ENCODE measurements around the gene MGAT4D.
"Not testable (repeated sequence)": the region's sequence is repeated elsewhere in the genome, so short reads cannot be mapped to it uniquely, and the experiment has no call there.

The MGAT4D gene

DNA sequence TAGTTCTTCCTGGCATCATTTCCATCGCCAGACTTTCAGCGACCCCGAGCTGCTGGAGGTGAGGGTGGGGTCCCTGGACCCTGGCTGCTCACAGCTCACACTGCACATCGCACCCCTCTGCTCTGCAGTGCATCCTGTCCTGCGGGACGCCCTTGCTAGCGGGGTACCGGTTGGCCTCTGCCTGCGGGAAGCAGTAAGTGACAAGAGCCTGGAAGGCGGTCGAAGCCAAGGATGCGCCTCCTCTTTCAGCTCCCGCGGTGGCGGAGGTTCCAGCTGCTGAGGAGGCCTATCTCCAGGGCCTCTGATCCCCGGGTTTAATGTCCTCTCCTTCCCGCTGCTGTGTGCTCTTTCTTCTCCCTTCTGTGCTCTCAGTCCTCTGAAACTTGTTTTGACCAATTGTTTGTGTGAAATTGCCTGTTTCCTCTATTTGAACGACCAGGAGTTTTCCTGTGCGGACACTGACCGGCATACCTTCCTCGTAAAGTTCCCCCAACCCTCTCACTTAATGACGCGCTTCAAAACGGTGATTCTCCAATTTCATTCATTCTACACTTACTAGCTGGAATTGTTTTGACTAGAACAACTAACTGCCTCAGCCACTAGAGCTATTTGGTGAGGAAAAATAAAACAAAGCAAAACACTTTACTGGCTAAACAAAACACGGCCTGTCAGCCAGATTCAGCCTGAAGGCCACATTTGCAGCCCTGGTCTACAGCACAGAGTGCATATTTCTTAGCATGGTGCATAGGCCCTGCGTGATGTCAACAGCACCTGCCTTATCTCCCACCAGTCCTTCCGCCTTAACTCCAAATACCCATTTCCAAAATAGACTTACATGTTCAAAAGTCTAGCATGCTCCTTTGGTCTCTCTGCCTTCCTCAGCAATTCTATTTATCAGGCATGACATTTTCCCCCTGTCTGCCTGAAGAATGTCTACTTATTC lies 28.0 kb downstream of the MGAT4D start:
- DNase-seq (ENCODE audit: low read depth): no peak
- H3K4me3 ChIP-seq (ENCODE audit: low read depth, low read length): no peak overlapping the region
- no peak for TF ChIP-seq CTCF (IDR thresholded peaks at IDR 0.05; ENCODE audit: insufficient read depth, low read depth, low read length, missing control alignments)

DNA sequence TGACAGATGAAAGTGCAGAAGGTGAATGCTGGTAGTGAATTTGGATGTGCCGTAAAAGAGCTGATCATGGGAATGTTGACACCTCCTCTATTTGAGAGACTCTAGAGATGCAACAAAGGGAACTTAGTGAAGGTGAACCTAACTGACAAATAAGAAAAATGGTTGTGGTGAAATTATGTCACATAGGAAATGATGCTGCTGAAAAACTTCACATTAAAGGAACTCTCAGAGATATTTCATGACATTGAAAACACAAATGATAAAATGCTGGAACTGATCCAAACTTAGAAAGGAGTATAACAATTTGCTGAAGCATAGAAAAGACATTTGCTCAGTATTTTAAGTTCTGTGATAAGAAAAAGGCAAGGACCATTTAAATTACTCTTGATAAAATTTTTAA lies 31.9 kb downstream of the MGAT4D start:
- H3K4me3 ChIP-seq (ENCODE audit: low read depth, low read length): no peak overlapping the region
- no peak for DNase-seq (ENCODE audit: low read depth)
- TF ChIP-seq CTCF (IDR thresholded peaks at IDR 0.05; ENCODE audit: insufficient read depth, low read depth, low read length, missing control alignments): no peak

DNA sequence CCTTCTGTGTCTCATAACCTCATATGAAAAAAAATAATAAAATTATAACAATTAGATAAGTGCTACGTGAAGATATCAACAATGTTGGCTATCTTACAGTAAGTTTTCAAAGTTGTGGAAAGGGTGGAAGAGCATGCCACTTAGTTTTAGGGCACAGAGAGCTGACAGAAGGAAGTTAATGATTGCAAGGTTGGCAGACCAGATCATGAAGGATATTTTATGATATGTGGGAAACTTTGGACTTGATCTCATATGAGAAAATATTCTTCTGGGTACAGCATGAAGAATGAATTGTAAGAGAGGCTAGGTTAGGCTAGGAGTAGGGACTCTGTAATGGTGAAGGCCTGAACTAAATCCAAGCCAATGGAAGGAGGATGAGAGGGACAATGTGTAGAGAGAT lies 34.5 kb downstream of the MGAT4D start:
- no peak for TF ChIP-seq CTCF (IDR thresholded peaks at IDR 0.05; ENCODE audit: insufficient read depth, low read depth, low read length, missing control alignments)
- no peak for DNase-seq (ENCODE audit: low read depth)
- no peak overlapping the region for H3K4me3 ChIP-seq (ENCODE audit: low read depth, low read length)

GRCh38 chr4:140463182-140463581 lies 34.9 kb downstream of the MGAT4D start:
- DNase-seq (ENCODE audit: low read depth): no peak
- TF ChIP-seq CTCF (IDR thresholded peaks at IDR 0.05; ENCODE audit: insufficient read depth, low read depth, low read length, missing control alignments): no peak
- H3K4me3 ChIP-seq (ENCODE audit: low read depth, low read length): no peak overlapping the region

DNA sequence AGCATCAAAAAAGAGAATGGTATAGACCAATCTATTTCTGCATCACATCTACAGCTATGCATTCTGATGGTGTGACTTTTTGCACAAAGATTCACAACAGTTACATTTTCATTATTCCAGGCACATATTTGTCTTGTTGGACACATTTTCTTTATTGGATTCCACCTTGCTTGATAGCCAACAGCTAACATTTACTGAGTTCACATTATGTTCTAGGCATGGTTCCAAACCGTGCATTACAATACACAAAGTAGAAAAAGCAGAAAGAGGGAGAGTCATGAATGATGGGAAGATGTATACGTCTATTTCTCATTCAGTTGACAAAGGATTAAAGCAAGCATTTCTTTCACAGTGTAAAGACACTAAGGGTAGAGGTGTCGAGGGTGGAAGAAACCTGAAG lies 47.7 kb downstream of the MGAT4D start:
- TF ChIP-seq CTCF (IDR thresholded peaks at IDR 0.05; ENCODE audit: insufficient read depth, low read depth, low read length, missing control alignments): no peak
- H3K4me3 ChIP-seq (ENCODE audit: low read depth, low read length): no peak overlapping the region
- no peak for DNase-seq (ENCODE audit: low read depth)

DNA sequence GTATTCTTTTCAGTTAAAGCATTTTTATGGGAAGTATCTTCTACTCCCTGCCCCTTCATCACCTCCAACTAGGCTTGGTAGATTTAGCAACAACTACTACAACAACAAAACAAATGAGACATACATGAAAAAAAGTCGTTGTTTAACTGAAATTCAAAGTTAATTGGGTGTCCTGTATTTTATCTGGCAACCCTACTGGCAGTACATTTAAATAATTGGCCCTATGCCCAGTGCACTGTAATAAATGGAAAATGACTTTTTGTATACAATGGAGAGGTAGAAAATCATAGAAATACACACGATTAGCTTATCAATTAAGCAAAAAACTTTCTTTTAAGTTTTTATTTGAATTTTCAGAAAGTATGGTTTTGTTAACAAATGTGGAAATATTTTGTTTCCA lies 49.3 kb downstream of the MGAT4D start:
- H3K4me3 ChIP-seq (ENCODE audit: low read depth, low read length): no peak overlapping the region
- TF ChIP-seq CTCF (IDR thresholded peaks at IDR 0.05; ENCODE audit: insufficient read depth, low read depth, low read length, missing control alignments): no peak
- DNase-seq (ENCODE audit: low read depth): no peak

DNA sequence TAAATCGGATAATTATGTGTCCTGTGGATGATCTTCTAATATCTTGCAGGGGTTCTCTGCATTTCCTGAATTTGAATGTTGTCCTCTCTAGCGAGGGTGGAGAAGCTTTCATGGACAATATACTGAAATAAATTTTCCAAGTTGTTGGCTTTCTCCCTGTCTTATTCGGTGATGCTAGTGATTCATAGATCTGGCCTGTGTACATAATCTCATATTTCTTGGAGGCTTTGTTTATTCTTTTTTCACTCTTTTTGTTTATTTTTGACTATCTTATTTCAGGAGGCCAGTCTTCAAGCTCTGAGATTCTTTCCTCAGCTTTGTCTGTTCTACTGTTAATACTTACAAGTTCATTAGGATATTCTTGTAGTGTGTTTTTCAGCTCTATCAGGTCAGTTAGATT lies 49.9 kb downstream of the MGAT4D start:
- no peak overlapping the region for H3K4me3 ChIP-seq (ENCODE audit: low read depth, low read length)
- DNase-seq (ENCODE audit: low read depth): no peak

GRCh38 chr4:140444347-140444746 lies 53.7 kb downstream of the MGAT4D start:
- H3K4me3 ChIP-seq (ENCODE audit: low read depth, low read length); DNase-seq (ENCODE audit: low read depth): not testable (repeated sequence)

More for the DNA sequence above, 49.9 kb downstream of the MGAT4D start:
- no peak for TF ChIP-seq CTCF (IDR thresholded peaks at IDR 0.05; ENCODE audit: insufficient read depth, low read depth, low read length, missing control alignments)

Data from GM12865 (cell line).